ENCODE measurements around the gene RPL35A.

DNA sequence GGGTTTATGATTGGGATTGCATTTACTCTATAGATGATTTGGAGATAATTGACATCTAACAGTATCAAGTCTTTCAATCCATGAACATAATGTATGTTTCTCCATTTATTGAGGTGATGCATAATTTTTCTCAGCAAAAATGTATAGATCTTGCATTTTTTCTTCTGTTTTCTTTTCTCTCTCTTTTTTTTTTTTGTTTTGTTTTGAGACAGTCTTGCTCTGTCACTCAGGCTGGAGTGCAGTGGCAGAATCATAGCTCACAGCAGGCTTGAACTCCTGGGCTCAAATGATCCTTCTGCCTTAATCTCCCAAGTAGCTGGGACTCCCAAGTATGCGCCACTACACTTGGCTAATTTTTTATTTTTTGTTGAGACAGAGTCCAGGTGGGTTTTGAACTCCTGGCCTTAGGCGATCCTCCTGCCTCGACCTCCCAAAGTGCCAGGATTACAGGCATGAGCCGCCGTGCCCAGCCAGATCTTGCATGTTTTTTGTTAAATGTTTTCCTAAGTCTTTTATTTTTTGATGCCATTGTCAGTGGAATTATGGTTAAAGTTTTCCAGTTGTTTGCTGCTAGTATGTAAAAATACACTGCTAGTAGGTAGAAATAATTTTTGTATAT is 13.1 kb downstream of the RPL35A start:
- TF ChIP-seq POLR2A (IDR thresholded peaks at IDR 0.05) (no peak), CTCF (IDR thresholded peaks at IDR 0.05) (no peak)
